A673 (cell line): ENCODE data around the gene MAGEB3. TPM values are rescaled to one million over a fixed set of nuclear protein-coding genes. Genes with fewer than 3 reads are reported as not detected.

ENCODE experiments used
- BruUV-seq: library from RNA; stranded (reverse); fragments of 400-500 nt; replicated peaks from 2 replicates; lab custom pipeline; 2021; lab: Mats Ljungman, UMichigan
- CTCF ChIA-PET: fragments of 300-600 bp; sonication (Branson Sonifier 250); formaldehyde crosslinking; loops from one replicate; lab custom pipeline; 2022; ENCODE audit warnings: antibody characterized with exemption; lab: Charles Lee
- POLR2A ChIA-PET: fragments of 300-600 bp; sonication (Branson Sonifier 250); formaldehyde crosslinking; loops from one replicate; lab custom pipeline; 2022; ENCODE audit warnings: antibody characterized with exemption; ENCODE audit not compliant: low non-redundant PET; lab: Charles Lee
- DNase-seq: peaks from one replicate; pipeline ENCODE4 v3.0.0-alpha.2; 2015; ENCODE audit warnings: low spot score
- H3K27ac ChIP-seq: fragments of 200-600 bp; sonication (generic); 2 replicates; pipeline ENCODE4 v1.5.1; 2016; ENCODE audit warnings: mixed run types, low read depth, mild to moderate bottlenecking, mixed read lengths, antibody characterized with exemption, low read length; ENCODE audit not compliant: poor library complexity, severe bottlenecking
- H3K27me3 ChIP-seq: fragments of 200-600 bp; sonication (generic); replicated peaks from 2 replicates; pipeline ENCODE4 v1.6.1; 2017; ENCODE audit warnings: mixed run types, low read depth, mild to moderate bottlenecking, mixed read lengths, antibody characterized with exemption, low read length; ENCODE audit not compliant: insufficient read depth, poor library complexity
- H3K36me3 ChIP-seq: fragments of 200-600 bp; sonication (generic); 2 replicates; pipeline ENCODE4 v1.6.1; 2016; ENCODE audit warnings: mixed run types, mild to moderate bottlenecking, mixed read lengths, antibody characterized with exemption, low read length; ENCODE audit not compliant: insufficient read depth, poor library complexity, severe bottlenecking
- H3K4me1 ChIP-seq: fragments of 200-600 bp; sonication (generic); 2 replicates; pipeline ENCODE4 v1.6.1; 2017; ENCODE audit warnings: mixed run types, mild to moderate bottlenecking, mixed read lengths, antibody characterized with exemption, low read length; ENCODE audit not compliant: insufficient read depth, poor library complexity, severe bottlenecking
- H3K4me3 ChIP-seq: fragments of 200-600 bp; sonication (generic); 2 replicates; pipeline ENCODE4 v1.5.1; 2016; ENCODE audit warnings: low read depth, mixed run types, mild to moderate bottlenecking, mixed read lengths, low read length; ENCODE audit not compliant: poor library complexity, severe bottlenecking
- H3K9me3 ChIP-seq: fragments of 200-600 bp; sonication (generic); 2 replicates; pipeline ENCODE4 v1.6.1; 2016; ENCODE audit warnings: mixed run types, low read depth, mild to moderate bottlenecking, mixed read lengths, antibody characterized with exemption, low read length; ENCODE audit not compliant: poor library complexity, severe bottlenecking
- EZH2 ChIP-seq: fragments of 200-600 bp; sonication (generic); IDR thresholded peaks from 2 replicates; pipeline ENCODE4 v1.6.1; 2017; ENCODE audit warnings: borderline replicate concordance, low read depth, mild to moderate bottlenecking, mixed read lengths, antibody characterized with exemption, low read length; ENCODE audit not compliant: poor library complexity, severe bottlenecking
- intact Hi-C: fragments of 100-400 bp; cut with micrococcal nuclease; formaldehyde crosslinking; loops from one replicate; pipeline ENCODE4 v1.10.0; 2022; ENCODE audit not compliant: unreplicated experiment
- total RNA-seq: library from RNA; stranded (reverse); gene quantifications from 2 replicates; pipeline ENCODE4 v1.2.3, GENCODE V29; 2021
- TF ChIP-seq, protein P1 (sequence below): fragments of 300-800, 200-600 bp; sonication (generic); conservative IDR thresholded peaks from 2 replicates; pipeline ENCODE4 v1.5.1; 2017; ENCODE audit warnings: low read depth, mild to moderate bottlenecking, antibody characterized with exemption, low read length, moderate library complexity, mixed read lengths

Gene MAGEB3
- total RNA-seq, 1 experiment from 2014 or later = not detected

- Histone ChIP-seq H3K9me3 (no peaks in the 10 kb centered on the region), H3K36me3 (no peaks in the 10 kb centered on the region), H3K4me3 (no peak overlapping the region), H3K27me3 (no peaks in the 10 kb centered on the region), H3K4me1 (peaks cover 3% of the 10 kb centered on the region), H3K27ac (no peak overlapping the region)
- CTCF ChIA-PET = no interaction called here
- TF ChIP-seq EZH2 = no peak
- TF ChIP-seq, protein P1, sequence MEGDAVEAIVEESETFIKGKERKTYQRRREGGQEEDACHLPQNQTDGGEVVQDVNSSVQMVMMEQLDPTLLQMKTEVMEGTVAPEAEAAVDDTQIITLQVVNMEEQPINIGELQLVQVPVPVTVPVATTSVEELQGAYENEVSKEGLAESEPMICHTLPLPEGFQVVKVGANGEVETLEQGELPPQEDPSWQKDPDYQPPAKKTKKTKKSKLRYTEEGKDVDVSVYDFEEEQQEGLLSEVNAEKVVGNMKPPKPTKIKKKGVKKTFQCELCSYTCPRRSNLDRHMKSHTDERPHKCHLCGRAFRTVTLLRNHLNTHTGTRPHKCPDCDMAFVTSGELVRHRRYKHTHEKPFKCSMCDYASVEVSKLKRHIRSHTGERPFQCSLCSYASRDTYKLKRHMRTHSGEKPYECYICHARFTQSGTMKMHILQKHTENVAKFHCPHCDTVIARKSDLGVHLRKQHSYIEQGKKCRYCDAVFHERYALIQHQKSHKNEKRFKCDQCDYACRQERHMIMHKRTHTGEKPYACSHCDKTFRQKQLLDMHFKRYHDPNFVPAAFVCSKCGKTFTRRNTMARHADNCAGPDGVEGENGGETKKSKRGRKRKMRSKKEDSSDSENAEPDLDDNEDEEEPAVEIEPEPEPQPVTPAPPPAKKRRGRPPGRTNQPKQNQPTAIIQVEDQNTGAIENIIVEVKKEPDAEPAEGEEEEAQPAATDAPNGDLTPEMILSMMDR = no peak
- POLR2A ChIA-PET = no interaction called here
- no TSS peak for BruUV-seq
- peak; percentile 87 for DNase-seq
- intact Hi-C loops = loop anchor here (2.0 kb wide), 1 partner anchor 78 kb away; no protein-coding TSS in a partner anchor
Measured at GRCh38 chrX:30220661-30221060, 9.8 kb upstream of the MAGEB3 start.

- Histone ChIP-seq H3K9me3 (no peaks in the 10 kb centered on the region), H3K4me1 (peaks cover 3% of the 10 kb centered on the region), H3K27me3 (no peaks in the 10 kb centered on the region), H3K4me3 (no peak overlapping the region), H3K27ac (no peak overlapping the region), H3K36me3 (no peaks in the 10 kb centered on the region)
- POLR2A ChIA-PET = no interaction called here
- intact Hi-C loops = no loop called here
- CTCF ChIA-PET = no interaction called here
- TF ChIP-seq EZH2 = no peak
- TF ChIP-seq, protein P1 = no peak
- no peak for DNase-seq
- no TSS peak for BruUV-seq
Measured at GRCh38 chrX:30224536-30224935, 5.9 kb upstream of the MAGEB3 start.

DNA sequence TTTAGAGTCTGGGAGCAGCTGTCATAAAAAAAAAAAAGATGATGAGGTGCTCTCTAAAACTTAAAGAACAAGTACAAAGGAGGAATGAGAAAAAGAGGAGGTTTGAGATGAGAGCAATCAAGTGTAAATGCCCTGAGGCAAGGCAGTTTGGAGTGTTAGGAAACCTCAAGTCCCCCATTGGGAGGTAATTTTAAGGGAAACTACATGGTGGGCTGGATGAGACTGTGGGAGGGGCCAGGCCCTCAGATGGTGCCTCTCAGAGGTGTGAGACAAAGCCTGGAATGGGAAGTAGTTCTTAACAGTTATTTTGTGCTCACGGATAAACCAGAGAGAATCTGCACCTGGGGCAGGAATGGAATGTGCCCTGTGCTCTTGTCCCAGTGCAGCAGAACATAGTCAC is 1.9 kb upstream of the MAGEB3 start:
- ChIA-PET POLR2A (no interaction called here), CTCF (no interaction called here)
- DNase-seq = peak; percentile 44
- Histone ChIP-seq H3K4me1 (no peaks in the 10 kb centered on the region), H3K9me3 (no peaks in the 10 kb centered on the region), H3K27me3 (no peaks in the 10 kb centered on the region), H3K27ac (no peak overlapping the region), H3K36me3 (no peaks in the 10 kb centered on the region), H3K4me3 (no peak overlapping the region)
- intact Hi-C loops = no loop called here
- TF ChIP-seq EZH2 = no peak
- TF ChIP-seq, protein P1 = no peak
- no TSS peak for BruUV-seq
